Hematopoietic multipotent progenitor cell treated with erythropoietin and hydrocortisone succinate and interleukin-3 and kit ligand, for 15 days (in vitro differentiated cells): ENCODE results near the gene CNNM1.

Experiments used
- DNase-seq: peaks from one replicate; pipeline ENCODE4 v3.0.0-alpha.2; 2015; ENCODE audit warnings: low spot score

CNNM1 gene

DNA sequence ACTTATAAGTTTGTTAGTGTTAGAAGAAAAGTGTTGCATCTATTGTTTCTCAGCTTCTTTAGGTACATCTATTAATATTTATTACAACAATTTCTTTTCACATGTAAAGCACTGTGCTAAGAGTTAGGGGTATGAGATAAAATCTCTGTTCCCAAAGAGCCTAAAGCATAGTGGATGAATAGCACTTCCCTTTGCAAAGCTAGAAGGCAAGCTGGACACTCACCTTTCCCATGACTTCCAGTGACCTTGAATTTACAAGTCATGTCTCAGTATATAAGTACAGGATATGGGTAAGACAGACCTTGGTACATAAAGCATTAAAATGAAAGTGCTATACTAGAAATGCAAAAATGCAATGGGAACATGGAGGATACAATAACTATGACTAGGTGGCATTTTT lies 8.7 kb downstream of the CNNM1 start:
- no peak for DNase-seq

DNA sequence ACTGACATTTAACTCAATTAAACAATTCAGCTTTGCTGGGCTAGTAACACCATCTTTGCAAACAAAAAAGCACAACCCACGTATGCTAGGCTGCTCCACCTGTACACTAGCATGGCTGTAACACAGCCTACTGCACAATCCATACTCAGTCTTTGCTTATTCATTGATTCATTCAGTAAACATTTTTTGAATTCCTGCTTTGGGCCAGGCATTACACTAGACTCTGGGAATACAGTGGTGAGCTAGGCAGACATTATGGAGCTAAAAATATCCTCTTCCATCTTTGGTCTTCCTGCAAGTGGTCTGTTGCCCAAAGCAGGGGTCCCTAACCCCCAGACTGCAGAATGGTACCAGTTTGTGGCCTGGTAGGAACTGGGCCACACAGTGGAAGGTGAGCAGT lies 9.9 kb downstream of the CNNM1 start:
- DNase-seq, result no peak

DNA sequence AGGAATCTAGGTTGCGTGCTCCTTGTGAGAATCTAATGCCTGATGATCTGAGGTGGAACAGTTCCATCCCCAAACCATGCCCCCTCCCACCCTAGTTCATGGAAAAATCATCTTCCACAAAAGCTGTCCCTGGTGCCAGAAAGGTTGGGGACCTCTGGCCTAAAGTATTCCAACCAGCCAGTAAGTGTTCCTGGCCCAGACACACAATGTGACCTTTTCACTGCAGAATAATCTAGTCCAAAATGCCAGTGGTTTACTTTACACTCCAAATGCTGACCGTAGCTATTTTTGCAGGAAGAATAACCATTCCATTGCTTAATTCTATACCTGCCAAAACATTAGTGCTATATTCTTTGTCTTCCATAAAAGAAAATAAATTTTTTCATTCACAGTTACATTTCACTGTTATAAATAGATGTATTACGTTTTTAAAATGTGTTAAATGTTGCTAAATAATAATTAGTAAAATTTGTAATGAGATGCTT lies 10.4 kb downstream of the CNNM1 start:
- no peak for DNase-seq

DNA sequence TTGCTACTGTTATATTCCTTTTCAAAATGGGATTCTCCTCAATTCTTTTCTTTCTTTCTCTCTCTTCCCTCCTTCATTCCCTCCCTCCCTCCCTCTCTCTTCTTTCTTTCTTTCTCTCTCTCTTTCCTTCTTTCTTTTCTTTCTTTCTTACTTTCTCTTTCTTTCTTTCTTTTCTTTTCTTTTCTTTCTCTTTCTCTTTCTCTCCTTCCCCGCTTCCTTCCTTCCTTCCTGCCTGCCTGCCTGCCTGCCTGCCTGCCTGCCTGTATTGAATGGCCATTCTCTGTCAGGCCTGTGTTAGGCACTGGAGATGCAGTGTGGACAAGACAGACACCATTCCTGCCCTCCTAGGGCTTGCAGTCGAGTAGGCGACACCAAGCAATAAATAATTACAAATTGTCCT lies 11.5 kb downstream of the CNNM1 start:
- no peak for DNase-seq

DNA sequence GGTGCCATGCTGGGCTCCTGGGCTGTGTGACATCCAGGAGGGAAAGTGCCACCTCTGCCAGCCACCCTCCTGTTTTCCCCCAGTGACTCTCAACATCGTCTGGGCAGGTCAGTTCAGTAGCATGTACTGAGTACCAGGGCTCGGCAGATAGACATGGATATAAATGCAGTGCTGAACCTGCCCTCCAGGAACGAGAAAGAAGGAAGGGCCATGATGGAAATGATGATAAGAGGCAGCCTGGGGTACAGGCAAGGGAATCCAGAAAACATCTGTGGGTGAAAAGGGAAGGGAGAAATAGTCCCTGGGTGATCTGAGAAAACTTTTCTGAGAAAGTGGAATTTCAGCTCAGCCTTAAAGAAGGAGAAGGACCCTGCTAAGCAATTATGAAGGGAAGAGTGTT lies 12.1 kb downstream of the CNNM1 start:
- no peak for DNase-seq

DNA sequence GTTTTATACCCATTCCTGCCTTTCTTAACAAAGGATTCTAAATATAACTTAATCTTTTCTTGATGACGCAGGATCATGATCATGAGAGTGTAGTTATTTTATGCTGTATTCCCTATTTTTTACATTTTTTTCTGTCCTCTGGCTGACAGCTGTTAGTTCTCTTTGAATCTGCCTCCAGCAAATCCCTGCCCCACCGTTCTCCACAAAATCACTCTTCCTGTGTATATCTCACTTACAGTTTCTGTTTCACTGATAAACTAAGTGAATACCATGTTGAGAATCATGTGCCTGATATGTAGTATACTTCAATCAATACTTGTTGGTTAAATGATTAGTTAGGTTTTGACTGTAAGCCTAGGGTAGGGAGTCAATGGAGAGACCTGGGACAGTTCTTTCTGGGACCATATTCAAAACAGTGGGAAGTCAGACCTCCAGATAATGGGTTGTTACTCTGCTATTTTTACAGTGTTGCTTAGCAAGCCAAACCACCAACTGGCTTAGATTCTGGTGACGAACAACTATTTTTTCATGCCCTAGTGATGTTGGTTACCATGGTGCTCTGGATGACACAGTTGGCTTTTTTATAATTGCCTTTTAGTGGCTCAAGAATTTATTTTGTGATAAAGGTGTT lies 12.8 kb downstream of the CNNM1 start:
- no peak for DNase-seq

DNA sequence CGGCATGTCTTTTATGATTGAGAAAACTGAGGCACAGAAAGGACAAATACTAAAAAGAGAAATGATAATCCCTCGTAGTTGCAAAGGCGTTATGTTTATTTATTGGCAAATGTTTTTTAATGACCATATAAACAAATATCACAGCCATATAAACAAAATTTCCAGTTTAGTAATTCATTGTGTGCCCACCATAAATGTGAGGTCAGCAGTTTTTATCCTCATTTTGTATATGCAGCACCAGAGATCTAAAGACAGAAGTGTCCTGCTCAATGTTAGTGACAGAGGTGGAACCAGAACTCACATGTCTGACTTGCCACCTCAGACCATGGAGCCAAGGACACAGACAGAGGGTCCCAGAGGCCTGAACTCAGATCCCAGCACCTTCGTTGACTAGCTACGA lies 14.1 kb downstream of the CNNM1 start:
- no peak for DNase-seq

DNA sequence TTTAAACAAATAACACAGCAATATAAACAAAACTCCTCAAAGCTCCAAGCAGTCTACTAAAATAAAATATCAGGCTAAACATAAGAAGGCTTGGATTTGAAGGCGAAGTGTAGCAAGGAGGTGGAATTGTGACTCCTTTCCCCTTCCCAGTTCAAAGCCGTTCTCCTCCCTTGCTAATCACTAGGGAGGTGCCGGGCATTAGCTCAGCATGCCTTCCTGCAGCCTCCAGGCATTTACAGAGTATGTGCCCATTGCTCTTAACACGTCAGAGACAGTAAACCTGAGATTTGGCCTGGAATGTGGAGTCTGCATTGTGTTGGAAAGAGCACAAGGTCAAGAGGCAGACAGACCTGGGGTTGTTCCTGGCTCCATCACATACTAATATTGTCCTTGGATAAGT lies 15.6 kb downstream of the CNNM1 start:
- DNase-seq, result no peak

DNA sequence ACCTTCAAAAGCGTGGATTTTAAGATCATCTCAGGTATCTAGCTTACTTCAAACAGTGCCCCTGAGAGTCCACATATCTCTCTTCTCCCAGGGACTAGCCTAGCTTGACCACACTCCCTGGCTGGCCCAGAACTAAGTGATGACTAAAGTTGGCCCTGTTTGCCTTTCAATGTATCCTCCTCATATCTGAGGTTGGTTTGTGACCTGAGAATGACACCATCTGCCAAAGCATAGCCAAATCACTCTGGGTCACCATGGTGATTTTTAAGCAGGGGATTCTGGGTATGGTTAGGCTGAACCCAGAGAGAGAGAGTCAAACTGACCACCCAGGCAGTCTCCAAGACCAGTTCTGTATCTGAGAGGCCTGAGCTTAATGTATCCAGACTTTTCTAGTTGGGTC lies 16.2 kb downstream of the CNNM1 start:
- DNase-seq, result no peak

DNA sequence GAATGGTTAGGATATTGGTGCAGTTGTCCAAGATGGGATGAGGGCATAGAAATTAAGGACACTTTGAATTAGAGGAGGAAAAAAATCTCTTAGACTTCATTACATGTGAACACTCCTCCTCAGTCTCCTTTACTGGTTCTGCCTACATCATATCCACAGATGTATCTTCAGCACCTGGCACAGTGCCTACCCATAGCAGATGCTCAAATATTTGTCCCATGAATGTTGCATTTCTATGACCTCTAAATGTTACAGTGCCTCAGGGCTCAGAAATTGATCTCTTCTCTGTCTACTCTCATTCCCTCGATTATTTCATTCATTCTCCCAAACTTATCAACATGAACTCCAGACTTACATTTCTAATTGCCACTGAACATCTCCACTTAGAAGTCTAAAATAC lies 17.1 kb downstream of the CNNM1 start:
- no peak for DNase-seq

DNA sequence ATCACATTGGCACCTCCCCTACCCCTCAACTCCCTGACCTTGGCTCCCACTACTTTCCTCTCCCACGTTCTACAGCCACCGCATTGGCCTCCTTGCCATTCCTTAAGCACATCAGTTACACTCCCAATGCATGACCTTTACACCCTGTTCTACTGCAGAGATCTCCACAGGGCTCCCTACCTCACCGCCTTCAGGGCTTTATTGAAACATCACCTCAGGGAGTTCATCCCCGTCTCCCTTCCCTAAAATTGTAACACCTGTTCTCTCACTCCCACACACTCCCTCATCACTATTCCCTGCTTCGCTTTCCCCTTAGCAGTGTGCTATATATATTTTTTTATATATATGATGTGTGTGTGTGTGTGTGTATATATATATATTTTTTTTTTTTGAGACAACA lies 18.5 kb downstream of the CNNM1 start:
- DNase-seq, result no peak

DNA sequence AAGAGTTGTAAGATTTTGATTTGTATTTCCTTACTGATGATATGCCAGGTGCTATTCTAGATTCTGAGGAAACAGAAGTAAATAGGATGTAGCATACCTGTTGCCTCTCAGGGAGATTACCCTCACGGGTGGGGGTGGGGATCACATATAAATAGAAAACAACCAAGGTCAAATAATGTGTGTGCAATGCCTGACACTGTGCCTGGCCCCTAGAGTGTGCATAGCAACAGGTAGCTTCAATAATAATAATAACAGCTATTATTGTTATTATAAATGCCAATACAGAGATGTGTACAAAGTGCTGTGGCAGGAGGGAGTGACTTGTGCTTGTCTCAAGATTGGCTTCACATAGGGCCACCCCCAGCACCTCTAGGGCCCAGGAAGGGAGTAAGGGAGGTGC lies 24.0 kb downstream of the CNNM1 start:
- no peak for DNase-seq

DNA sequence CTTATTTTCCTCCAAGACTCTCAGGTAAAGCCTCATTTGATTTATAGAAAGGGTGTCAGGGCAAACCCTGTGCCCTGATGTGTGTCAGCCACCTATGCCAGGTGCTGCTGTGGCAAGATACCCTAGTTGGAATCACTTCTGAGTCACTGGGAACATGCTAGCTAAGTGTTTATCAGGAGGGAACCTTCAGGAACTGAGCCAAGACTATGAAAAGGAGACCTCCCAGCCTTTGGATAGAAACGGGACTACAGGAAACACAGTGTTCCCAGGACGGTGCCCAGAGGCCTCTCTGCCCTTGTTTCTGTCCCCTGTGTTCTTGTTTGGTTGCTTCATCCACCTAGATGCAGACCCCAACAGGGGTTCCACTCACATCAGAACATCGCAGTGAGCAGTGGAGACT lies 28.5 kb downstream of the CNNM1 start:
- no peak for DNase-seq

DNA sequence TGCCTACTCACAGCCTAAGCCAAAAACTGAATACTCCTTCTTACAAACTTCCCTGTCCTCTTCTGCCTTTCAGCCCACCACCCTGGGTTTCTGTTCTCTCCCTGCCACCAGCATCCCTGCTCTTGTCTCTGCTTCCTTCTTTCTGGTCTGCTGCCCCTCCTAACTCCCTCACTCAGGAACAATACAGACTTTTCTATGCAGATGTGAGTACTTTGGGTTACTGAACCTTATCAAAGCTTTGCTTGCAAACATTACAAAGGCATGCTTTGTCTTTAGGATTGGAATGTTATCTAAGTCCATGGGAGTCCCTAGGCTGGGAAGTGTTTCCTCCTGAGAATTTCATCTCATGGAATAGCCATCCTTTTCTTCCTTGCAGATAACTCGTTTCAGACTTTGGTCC lies 28.9 kb downstream of the CNNM1 start:
- no peak for DNase-seq

DNA sequence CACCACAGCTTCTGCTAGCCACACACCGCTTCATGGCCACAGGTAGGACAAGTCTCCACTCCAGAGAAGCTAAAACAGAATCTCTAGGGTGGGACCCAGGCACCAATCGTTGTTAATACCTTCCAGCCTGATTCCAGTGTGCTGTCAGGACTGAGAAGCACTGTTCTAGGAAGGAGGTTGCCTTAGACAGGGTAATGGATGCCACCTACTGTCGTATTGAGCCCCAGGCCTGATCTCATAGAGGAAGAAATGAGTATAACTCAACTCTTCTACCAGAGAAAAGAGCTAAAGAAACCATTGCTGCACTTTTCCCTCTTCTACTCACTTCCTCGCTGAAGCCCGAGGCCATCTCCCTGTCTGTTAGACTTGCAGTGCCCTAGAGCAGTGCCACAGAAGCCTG lies 31.8 kb downstream of the CNNM1 start:
- no peak for DNase-seq

DNA sequence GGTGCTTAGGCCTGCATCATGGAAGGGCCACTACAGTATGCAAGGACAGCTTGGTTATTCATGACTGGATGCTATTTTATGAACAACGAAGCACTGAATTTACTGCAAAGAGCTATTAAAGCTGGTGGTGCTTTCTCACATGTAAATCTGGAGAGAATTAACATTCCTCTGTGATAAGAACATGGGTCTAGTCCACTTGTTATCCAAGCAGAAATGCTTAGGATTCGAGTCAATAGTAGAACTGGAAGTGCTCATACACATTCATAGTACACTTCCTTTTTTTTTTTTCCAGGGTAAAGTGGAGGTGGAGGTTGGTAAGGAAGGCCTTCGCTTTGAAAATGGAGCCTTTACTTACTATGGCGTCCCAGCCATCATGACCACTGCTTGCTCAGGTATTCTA lies 35.0 kb downstream of the CNNM1 start:
- no peak for DNase-seq

DNA sequence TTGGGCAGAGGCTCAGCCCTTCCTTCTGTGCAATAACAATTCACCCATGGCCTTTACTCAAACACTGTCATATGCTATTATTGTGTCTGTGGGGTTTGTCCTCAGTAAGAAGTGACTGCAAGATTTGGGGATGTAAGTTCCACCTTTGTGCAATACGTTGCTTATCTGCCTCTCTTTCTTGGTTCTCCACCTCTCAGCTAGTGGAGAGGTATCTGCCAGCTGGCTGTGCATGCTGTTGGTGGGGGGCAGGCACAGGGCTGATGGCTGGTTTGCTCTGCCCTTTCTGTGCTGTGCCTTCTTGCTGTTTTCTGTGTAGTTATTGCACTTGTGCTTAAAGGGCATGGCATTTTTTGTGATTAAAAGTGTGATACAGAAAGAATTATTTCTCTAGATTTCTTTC lies 36.2 kb downstream of the CNNM1 start:
- no peak for DNase-seq

DNA sequence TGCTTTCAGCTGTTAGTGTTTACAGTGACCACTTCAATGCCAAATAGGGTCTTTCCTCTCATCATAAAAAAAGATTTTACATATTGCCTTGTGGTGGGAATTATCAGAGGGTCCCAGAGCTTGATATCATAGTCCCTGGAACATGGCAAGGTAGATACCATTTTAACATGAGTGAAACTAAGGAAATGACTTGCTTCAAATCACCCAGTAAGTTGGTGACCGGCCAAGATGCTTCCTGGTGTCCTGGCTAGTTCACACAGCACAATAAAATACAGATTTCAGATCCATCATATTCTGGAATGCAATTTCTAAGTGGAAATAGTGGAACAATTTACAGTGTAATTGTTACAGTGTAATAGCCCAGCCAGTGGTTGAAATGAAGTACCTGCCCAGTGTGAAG lies 36.6 kb downstream of the CNNM1 start:
- DNase-seq, result no peak

DNA sequence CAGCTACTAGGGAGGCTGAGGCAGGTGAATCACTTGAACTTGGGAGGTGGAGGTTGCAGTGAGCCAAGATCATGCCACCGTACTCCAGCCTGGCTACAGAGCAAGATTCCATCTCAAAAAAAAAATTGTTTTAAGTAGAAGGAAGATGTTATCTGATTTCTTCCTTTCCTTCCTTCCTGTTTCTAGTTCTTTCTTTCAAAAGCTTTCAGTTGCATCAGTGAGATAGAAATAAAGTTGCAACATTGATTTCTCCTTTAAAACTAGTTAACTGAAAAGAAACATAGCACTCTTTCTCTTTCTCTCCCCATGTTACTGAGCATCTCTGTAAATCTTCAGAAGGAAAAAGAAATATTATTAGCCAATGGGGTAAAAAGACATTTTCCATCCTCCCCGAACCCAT lies 37.5 kb downstream of the CNNM1 start:
- DNase-seq, result no peak

DNA sequence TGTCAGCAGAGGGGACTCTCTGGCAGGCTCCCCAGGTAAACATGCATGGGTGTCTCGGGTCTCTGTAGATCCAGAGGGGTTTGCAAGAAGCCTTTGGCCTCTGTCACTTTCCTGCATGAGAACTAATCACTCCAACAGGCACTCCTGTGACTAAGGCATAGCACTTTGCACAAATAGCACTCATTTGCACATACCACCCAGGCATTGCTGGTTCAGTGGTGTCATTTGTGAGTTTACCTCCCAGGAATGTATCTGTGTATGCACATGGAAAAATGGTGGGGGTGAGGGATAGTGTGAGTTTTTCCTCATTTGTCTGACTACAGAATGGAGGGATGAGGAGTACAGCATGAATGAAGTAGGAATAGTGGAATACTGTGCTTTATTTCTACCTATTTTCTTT lies 39.5 kb downstream of the CNNM1 start:
- DNase-seq, result no peak

DNA sequence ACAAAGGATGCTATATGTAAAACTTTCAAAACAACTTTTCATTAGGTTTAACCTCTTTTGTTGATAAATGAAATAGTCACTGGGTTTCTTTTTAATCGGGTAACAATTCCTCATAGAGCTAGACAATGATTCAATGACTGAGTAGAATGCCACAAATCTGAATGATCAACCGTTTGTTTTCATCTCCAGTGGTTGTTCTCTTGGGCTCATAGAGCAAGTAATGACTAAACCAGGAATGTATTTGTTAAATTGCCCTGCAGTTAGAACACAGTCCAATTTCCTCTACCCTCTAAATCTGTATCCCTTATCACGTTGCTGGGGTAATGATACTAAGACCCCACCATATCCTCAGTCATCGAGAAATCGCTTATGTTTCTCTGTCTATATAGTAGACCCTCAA lies 40.0 kb downstream of the CNNM1 start:
- no peak for DNase-seq

DNA sequence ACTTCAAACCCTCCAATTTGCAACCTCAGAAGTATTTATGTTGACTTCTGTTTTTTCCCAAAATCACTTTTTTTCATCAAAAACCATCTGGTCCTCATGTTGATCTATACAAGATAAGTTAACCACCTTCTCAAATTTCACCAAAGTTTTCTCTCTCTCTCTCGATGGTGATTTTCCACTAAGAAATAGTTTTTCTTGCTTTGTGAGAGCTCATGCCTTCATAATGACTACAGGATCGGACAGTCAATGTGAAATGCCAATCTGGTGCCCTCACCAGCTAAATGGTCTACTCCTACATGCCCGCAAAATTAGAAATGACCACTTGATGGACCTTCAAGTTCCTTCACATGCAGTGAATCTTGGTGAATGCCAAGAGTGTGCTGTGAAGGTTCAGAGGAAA lies 40.4 kb downstream of the CNNM1 start:
- DNase-seq, result no peak

DNA sequence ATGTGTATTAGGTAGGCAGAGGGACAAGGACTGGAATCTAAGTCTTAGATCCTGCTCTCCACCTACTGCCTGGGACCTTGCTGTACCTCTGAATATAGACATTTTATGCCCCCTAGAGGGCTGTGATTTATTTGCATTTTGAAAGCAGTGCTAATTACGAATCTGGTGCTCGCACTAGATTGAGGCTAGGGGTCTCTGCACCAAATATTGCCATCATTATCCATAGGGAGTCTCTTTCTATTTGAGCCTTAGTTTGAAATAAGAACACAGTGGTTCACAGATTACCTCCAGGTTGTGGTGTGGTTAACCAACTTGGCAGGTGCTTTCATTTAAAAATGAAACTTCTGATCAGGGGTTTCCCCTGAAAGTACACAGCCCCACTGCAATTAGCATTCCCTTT lies 41.8 kb downstream of the CNNM1 start:
- DNase-seq, result no peak

DNA sequence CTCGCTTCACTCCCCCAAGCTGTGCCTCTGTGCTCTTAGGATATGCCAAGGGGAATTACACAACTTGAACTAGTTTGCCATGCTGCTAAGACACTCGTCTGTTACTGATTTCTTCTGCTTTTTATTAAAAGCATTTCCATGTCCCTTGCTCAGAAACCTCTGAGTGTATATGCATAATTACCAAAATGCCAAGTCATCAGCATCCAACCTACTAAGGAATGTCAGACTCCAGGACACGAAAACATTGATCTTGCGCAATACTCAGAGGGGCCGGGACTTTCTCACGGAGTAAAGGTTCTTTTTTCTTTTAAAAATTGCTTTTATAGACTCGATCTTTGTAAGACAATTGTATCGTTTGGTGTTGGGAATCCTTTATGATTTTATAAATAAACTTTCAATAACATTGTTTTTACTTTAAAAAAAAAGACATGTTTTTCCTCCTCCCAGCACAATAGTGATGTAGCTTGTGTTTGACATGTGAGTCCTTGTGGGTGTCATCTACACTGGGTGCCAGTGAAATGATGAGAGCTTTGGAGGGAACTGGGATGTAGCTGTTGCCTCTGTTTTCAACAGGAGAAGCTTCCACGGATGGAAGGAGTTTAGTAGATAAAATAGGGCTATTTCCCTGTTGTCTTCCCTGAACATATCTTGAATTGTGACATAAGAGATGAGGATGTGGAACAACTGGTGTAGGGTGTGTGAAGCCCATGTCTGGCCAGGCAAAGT lies 43.6 kb downstream of the CNNM1 start:
- DNase-seq, result no peak
